Epithelial cell of esophagus (primary cell): ENCODE results near the gene GAB1.

Source experiments
- DNase-seq: peaks from one replicate; pipeline ENCODE4 v3.0.0; 2010; ENCODE audit warnings: low read depth
- H3K4me3 ChIP-seq: 2 replicates; pipeline ENCODE4 v1.5.1; 2011; ENCODE audit warnings: mild to moderate bottlenecking, low read length, control low read depth
- CTCF ChIP-seq: IDR thresholded peaks from 2 replicates; pipeline ENCODE4 v1.5.1; 2011; ENCODE audit warnings: low read depth, mild to moderate bottlenecking, low read length, control low read depth, inconsistent platforms; ENCODE audit not compliant: insufficient read depth; ENCODE audit errors: missing control alignments

Gene GAB1

GRCh38 chr4:143351774-143352451, 15.2 kb downstream of the GAB1 start:
- peak; percentile 52 for DNase-seq
- no peak for TF ChIP-seq CTCF

GRCh38 chr4:143352720-143353119, 16.0 kb downstream of the GAB1 start:
- DNase-seq: no peak
- TF ChIP-seq CTCF: no peak
- H3K4me3 ChIP-seq: no peak overlapping the region

More at GRCh38 chr4:143351774-143352451, 15.2 kb downstream of the GAB1 start:
- H3K4me3 ChIP-seq: no peak overlapping the region

GRCh38 chr4:143353797-143354196, 17.1 kb downstream of the GAB1 start:
- no peak for TF ChIP-seq CTCF
- H3K4me3 ChIP-seq: no peak overlapping the region
- no peak for DNase-seq

GRCh38 chr4:143354990-143355389, 18.3 kb downstream of the GAB1 start:
- H3K4me3 ChIP-seq: no peak overlapping the region
- TF ChIP-seq CTCF: no peak
- DNase-seq: no peak

- DNase-seq: peak; percentile 90
- no peak overlapping the region for H3K4me3 ChIP-seq
- TF ChIP-seq CTCF: no peak
These were observed 19.0 kb downstream of the GAB1 start for GRCh38 chr4:143355540-143356217.

- H3K4me3 ChIP-seq: no peak overlapping the region
- no peak for TF ChIP-seq CTCF
- DNase-seq: peak; percentile 83
These were observed 19.8 kb downstream of the GAB1 start for GRCh38 chr4:143356493-143356892.
